ENCODE measurements around the gene NTF4. TPM values are rescaled to one million over a fixed set of nuclear protein-coding genes. Genes with fewer than 3 reads are reported as not detected.

NTF4 gene
- not detected for total RNA-seq
- long read RNA-seq = 0 reads

- no peak for DNase-seq (ENCODE audit: low spot score)
- intact Hi-C loops (cut with DNase I) = no loop called here
These were observed at the start of gene NTF4 for GRCh38 chr19:49064768-49065611. Gene NTF4 (minus strand): TSS chr19:49064818. CDS start chr19:49061997, 2,821 bp downstream.

DNA sequence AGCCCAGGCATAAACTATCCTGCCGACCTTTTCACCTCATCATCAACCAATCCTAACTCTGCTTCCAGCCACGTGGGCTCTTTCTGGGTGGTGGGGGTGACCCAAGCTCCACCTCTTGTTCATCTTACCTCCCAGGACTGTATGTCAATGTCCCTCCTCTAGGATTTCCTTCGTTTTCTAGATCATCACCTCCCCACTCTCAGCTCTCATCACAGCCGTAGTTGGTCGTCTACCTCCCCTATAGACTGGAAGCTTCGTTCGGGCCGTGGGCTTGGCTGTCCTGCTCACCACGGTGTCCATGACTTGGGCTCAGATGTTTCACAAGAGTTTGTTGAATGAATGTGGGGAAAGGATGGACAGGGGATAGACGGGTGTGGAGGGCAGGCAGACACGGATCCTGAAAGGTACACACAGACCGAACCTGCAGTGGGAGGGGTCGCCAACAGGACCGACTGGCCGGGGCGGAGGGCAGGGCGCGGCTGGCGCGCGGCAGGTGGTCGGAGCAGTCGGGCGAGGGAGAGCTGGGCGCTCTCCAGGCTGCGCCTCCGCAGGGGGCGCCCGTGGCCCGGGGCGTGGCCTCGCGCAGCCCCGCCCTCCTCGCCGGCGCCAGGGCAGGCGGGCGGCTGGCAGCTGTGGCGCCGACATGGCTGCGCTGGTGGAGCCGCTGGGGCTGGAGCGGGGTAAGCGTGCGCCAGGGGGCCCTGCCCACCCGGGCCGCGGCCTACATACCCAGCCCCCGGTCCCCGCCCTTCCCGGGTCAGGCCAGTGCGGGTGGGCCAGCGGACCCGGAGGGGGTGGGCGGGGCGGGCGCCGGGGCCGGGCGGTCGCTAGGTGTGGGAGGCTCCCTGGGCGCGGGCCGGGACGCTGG lies 49.4 kb upstream of the NTF4 start, which contains the start of gene LIN7B:
TSS of gene LIN7B (plus strand) at position 609 of the 868 bp plus-strand sequence. CDS start at position 644, 35 bp downstream.
- intact Hi-C loops (cut with DNase I) = loop anchor here (2.0 kb wide), 1 partner anchor 29 kb away; no protein-coding TSS in a partner anchor
- DNase-seq (ENCODE audit: low spot score) = peak; percentile 87

- intact Hi-C loops (cut with DNase I) = no loop called here
- no peak for DNase-seq (ENCODE audit: low spot score)
These were observed 46.8 kb upstream of the NTF4 start for GRCh38 chr19:49111218-49111998.

- intact Hi-C loops (cut with DNase I) = no loop called here
- no peak for DNase-seq (ENCODE audit: low spot score)
These were observed 45.9 kb upstream of the NTF4 start for GRCh38 chr19:49110567-49110966.

DNA sequence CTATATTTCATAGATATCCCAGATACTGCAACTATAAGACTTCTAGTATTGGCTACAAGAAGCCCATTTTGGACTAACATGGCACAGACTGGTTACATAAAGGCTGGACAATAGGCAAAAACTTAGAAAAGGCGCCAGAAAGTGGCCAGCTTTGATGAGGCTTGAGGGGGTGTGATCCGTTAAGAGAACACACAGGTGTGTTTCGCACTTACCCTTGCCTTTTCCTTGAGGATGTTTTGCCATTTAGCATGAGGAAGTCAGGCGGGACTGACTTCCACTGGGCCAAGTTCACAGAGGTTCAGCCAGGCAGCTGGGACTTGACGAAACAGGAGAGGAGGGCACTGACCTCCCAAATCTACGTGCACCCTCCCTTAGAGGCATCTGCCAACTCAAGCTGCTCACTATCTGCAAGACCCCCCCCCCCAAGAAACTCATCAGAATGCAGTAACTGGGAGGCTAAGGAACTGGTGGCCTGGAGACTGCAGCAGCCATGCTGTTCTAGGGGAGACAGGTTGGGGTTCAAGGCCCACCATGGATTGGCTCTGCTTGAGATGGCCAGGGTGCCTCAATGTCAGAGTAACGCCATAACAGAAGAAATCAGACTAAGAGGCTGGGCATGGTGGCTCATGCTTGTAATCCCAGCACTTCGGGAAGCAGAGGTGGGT lies 45.1 kb upstream of the NTF4 start:
- intact Hi-C loops (cut with DNase I) = no loop called here
- no peak for DNase-seq (ENCODE audit: low spot score)

DNA sequence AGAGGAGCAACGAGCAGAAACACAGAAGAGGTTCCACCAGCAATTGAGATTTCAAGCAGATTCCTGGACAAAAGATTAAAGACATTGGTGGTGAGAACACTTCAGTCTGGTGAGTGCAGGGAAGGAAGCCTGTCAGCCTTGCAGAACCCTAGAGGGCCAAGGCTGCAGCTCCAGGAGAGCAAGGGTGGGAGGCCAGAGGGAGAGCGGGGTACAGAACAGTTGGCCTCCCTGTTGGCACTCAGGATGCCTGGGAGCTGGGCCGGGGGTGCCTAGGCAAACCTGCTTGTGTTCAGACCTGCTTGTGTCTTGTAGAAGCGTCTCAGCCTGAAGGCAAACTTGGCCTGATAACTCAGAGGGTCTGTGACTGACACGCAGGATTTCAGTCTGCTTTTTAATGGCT lies 44.4 kb upstream of the NTF4 start:
- no peak for DNase-seq (ENCODE audit: low spot score)
- intact Hi-C loops (cut with DNase I) = no loop called here

GRCh38 chr19:49107625-49108459 lies 43.2 kb upstream of the NTF4 start:
- DNase-seq (ENCODE audit: low spot score) = no peak
- intact Hi-C loops (cut with DNase I) = no loop called here

DNA sequence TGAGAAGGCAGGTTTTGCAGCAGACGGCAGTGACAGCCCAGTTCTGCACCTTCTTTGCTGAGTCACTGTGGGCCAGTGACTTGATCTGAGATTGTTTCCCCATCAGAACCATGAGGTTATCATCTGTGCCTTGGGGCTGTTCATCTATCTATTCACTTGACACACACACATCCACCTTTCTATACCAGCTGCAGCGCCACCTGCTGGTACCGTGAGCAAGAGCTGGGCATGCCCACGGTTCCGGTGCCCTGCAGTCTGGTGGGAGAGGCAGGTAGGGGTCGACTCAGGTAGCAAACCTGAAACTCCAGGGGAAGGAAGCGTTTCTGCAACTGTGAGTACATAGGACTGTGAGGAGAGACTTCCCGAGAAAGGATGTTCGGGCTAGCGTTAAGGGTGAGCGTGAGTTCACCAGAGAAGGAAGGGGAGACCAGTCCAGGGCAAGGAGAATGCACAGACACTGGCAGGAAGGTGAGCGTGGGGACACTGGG lies 42.1 kb upstream of the NTF4 start:
- DNase-seq (ENCODE audit: low spot score) = peak; percentile 77
- intact Hi-C loops (cut with DNase I) = no loop called here

GRCh38 chr19:49104229-49104864 lies 39.7 kb upstream of the NTF4 start:
- DNase-seq (ENCODE audit: low spot score) = no peak
- intact Hi-C loops (cut with DNase I) = no loop called here

DNA sequence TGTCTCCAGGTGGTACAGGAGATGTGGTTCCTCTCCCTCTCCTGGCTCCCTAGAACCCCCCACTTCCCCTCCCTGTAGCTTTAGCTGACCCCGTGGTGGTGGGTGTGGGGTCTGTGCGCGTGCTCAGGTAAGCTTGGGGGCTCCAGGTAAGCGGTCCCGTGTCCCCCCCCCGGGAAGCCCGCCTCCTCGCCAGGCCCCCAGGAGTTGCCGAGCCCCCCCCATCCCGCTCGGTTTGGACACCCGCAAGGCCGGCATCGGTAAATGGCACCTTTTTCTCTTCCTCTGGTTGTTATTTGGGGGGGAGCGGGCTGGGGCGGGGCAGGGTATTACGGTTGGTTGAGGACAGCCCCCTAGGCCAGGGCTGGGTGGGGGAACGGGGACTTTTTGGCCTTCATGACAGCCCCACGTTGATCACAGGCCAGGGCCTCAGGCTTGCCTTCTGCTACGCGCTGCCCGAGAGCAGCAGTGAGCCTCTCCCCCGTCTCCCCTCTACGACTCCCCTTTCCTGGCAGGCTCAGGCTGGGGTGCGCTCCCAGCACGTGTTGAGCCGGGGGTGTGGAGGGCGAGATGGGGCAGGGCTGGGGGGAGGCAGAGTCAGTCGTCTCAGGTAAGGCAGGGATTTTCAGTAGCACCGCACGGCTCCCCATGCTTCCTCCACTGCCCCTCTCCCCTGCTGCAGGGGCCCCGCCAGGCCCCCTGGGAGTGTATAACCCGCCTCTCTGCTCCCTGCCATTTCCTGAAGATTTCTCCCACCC lies 38.9 kb upstream of the NTF4 start:
- no peak for DNase-seq (ENCODE audit: low spot score)
- intact Hi-C loops (cut with DNase I) = no loop called here

GRCh38 chr19:49102303-49102702 lies 37.7 kb upstream of the NTF4 start:
- DNase-seq (ENCODE audit: low spot score) = no peak
- intact Hi-C loops (cut with DNase I) = no loop called here

GRCh38 chr19:49101160-49101559 lies 36.5 kb upstream of the NTF4 start:
- no peak for DNase-seq (ENCODE audit: low spot score)
- intact Hi-C loops (cut with DNase I) = no loop called here

DNA sequence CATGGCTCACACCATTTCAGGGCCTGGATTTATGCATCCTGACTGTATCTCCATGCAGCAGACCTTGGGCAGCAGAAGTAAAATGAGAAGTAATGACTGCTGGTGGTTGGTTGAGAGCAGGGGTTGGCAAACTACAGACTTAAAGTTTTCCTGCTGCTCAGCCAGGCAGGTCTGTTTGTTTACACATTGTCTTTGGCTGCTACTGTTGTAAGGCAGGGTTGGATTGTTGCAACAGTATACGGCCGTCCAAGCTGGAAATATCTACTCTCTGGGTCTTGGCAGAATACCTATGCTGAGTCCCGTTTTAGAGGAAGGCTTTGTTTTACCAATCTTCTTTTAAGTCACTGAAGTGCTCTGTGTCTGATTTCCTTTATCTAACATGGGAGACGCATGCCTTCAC lies 34.2 kb upstream of the NTF4 start:
- intact Hi-C loops (cut with DNase I) = loop anchor here (2.0 to 5.0 kb wide), 2 partner anchors 49 to 100 kb away; no protein-coding TSS in a partner anchor
- DNase-seq (ENCODE audit: low spot score) = no peak

- intact Hi-C loops (cut with DNase I) = loop anchor here (2.0 to 5.0 kb wide), 2 partner anchors 50 to 101 kb away; no protein-coding TSS in a partner anchor
- DNase-seq (ENCODE audit: low spot score) = peak; percentile 84
These were observed 33.1 kb upstream of the NTF4 start for GRCh38 chr19:49097453-49098288.

GRCh38 chr19:49094505-49095482 lies 30.2 kb upstream of the NTF4 start:
- intact Hi-C loops (cut with DNase I) = loop anchor here (5.0 kb wide), 1 partner anchor 53 kb away; no protein-coding TSS in a partner anchor
- DNase-seq (ENCODE audit: low spot score) = peak; percentile 83
